SK-N-SH (cell line): ENCODE results near the gene ATP11B. TPM values are rescaled to one million over a fixed set of nuclear protein-coding genes. Genes with fewer than 3 reads are reported as not detected.

ENCODE experiments used
- CTCF ChIA-PET: fragments of 300-600, 350-600 bp; formaldehyde crosslinking; extraction: SDS; loops from one replicate; lab custom pipeline; 2021; lab: Yijun Ruan, JAX
- POLR2A ChIA-PET: fragments of 350-600 bp; sonication (Branson Sonifier 250); formaldehyde crosslinking; extraction: SDS; loops from one replicate; lab custom pipeline; 2020; ENCODE audit warnings: antibody characterized with exemption, inconsistent platforms; lab: Yijun Ruan, JAX
- DNase-seq: peaks from one replicate; pipeline ENCODE4 v3.0.0; 2012
- H2AFZ ChIP-seq: fragments of 200-600 bp; sonication (generic); 2 replicates; pipeline ENCODE4 v1.8.1; 2016; ENCODE audit warnings: antibody characterized with exemption, mild to moderate bottlenecking, low read depth
- H3F3A ChIP-seq: fragments of 200-600 bp; sonication (generic); replicated peaks from 2 replicates; pipeline ENCODE3; 2016; ENCODE audit warnings: antibody characterized with exemption, mild to moderate bottlenecking; ENCODE audit not compliant: insufficient read depth
- H3K27ac ChIP-seq, 2 experiments: fragments of 200-500 bp in 1 of 2; fragments of 200-600 bp in 1 of 2; sonication (Bioruptor generic) in 1 of 2; sonication (generic), shearing (Covaris generic) in 1 of 2; 2 replicates each; pipeline versions ENCODE4 v1.5.1 to v1.6.1; 2014 to 2016; ENCODE audit warnings: low read depth in 2 of 2, inconsistent platforms in 1 of 2, low read length in 1 of 2, mild to moderate bottlenecking in 1 of 2, mixed read lengths in 1 of 2
- H3K27me3 ChIP-seq: fragments of 200-600 bp; sonication (generic), shearing (Covaris generic); 2 replicates; pipeline ENCODE4 v1.6.1; 2016; ENCODE audit warnings: mixed run types; ENCODE audit not compliant: insufficient read depth
- H3K36me3 ChIP-seq, 2 experiments: fragments of 200-500 bp in 1 of 2; fragments of 200-600 bp in 1 of 2; sonication (Bioruptor generic) in 1 of 2; sonication (generic) in 1 of 2; replicated peaks in 1 of 2; 2 replicates each; pipeline versions ENCODE3 to v1.5.1; 2014 to 2016; ENCODE audit warnings: low read length in 1 of 2, mild to moderate bottlenecking in 1 of 2; ENCODE audit not compliant: insufficient read depth in 2 of 2, control insufficient read depth in 1 of 2
- H3K4me1 ChIP-seq, 2 experiments: fragments of 200-500 bp in 1 of 2; fragments of 200-600 bp in 1 of 2; sonication (Bioruptor generic) in 1 of 2; sonication (generic), shearing (Covaris generic) in 1 of 2; 2 replicates each; pipeline versions ENCODE4 v1.5.1 to v1.6.1; 2014 to 2016; ENCODE audit warnings: low read depth in 1 of 2, low read length in 1 of 2, mixed run types in 1 of 2; ENCODE audit not compliant: insufficient read depth in 2 of 2, control insufficient read depth in 1 of 2
- H3K4me2 ChIP-seq: fragments of 200-600 bp; sonication (generic), shearing (Covaris generic); 2 replicates; pipeline ENCODE4 v1.6.1; 2017; ENCODE audit warnings: mixed run types
- H3K4me3 ChIP-seq, 2 experiments: fragments of 200-500 bp in 1 of 2; fragments of 200-600 bp in 1 of 2; sonication (Bioruptor generic) in 1 of 2; sonication (generic), shearing (Covaris generic) in 1 of 2; 2 replicates each; pipeline versions ENCODE4 v1.5.1 to v1.8.1; 2014 to 2016; ENCODE audit warnings: low read depth in 2 of 2, inconsistent platforms in 1 of 2, low read length in 1 of 2, mild to moderate bottlenecking in 1 of 2, mixed read lengths in 1 of 2, moderate library complexity in 1 of 2
- H3K79me2 ChIP-seq: fragments of 200-600 bp; sonication (generic); 2 replicates; pipeline ENCODE4 v1.8.1; 2017; ENCODE audit warnings: mild to moderate bottlenecking; ENCODE audit not compliant: insufficient read depth
- H3K9ac ChIP-seq: fragments of 200-600 bp; sonication (generic); 2 replicates; pipeline ENCODE4 v1.6.1; 2017; ENCODE audit warnings: mixed run types
- H3K9me2 ChIP-seq: fragments of 200-600 bp; sonication (generic); 2 replicates; pipeline ENCODE4 v1.6.1; 2017; ENCODE audit warnings: mixed run types
- H3K9me3 ChIP-seq: fragments of 200-600 bp; sonication (generic); 2 replicates; pipeline ENCODE4 v1.6.1; 2017; ENCODE audit warnings: mixed run types, mild to moderate bottlenecking, moderate library complexity
- H4K20me1 ChIP-seq: fragments of 200-600 bp; sonication (generic); 2 replicates; pipeline ENCODE4 v1.6.1; 2017; ENCODE audit warnings: mild to moderate bottlenecking, mixed run types; ENCODE audit not compliant: insufficient read depth
- CTCF ChIP-seq: fragments of 200-600 bp; sonication (generic); IDR thresholded peaks from 2 replicates; pipeline ENCODE4 v1.6.1; 2017; ENCODE audit warnings: antibody characterized with exemption, mild to moderate bottlenecking, moderate library complexity
- ELF1 ChIP-seq: IDR thresholded peaks from 2 replicates; pipeline ENCODE4 v1.4.0; 2012
- GABPA ChIP-seq: IDR thresholded peaks from 2 replicates; pipeline ENCODE4 v1.4.0; 2012; ENCODE audit warnings: low read depth, mild to moderate bottlenecking
- IRF3 ChIP-seq: fragments of 150-350 bp; IDR thresholded peaks from 2 replicates; pipeline ENCODE4 v1.6.1; 2016; ENCODE audit warnings: mild to moderate bottlenecking, low read depth, low read length
- MAX ChIP-seq: IDR thresholded peaks from 2 replicates; pipeline ENCODE4 v1.4.0; 2012; ENCODE audit warnings: low read depth
- MXI1 ChIP-seq: IDR thresholded peaks from 2 replicates; pipeline ENCODE4 v1.6.1; 2012; ENCODE audit warnings: mild to moderate bottlenecking, low read depth, low read length, improper control_type of control experiment
- NRF1 ChIP-seq: IDR thresholded peaks from 2 replicates; pipeline ENCODE4 v1.6.1; 2012; ENCODE audit warnings: low read depth, mild to moderate bottlenecking, low read length
- POLR2AphosphoS5 ChIP-seq: IDR thresholded peaks from 2 replicates; pipeline ENCODE4 v1.6.1; 2012; ENCODE audit warnings: low read depth, low read length
- SIN3A ChIP-seq: IDR thresholded peaks from 2 replicates; pipeline ENCODE4 v1.6.1; 2012; ENCODE audit warnings: low read depth, mild to moderate bottlenecking, low read length, moderate library complexity, borderline replicate concordance
- TAF1 ChIP-seq: IDR thresholded peaks from 2 replicates; pipeline ENCODE4 v1.6.1; 2012; ENCODE audit warnings: low read depth, mild to moderate bottlenecking, low read length, moderate library complexity, borderline replicate concordance
- WGBS: methylation state at CpG from one replicate; pipeline ENCODE4 v1.1.6; 2017; ENCODE audit warnings: low lambda C conversion rate; 5-methylcytosine and 5-hydroxymethylcytosine counted together
- polyA plus RNA-seq, 3 experiments: library from polyadenylated mRNA; depleted of rRNA; stranded (reverse); fragments of >200 nt; gene quantifications; 2 replicates each; pipeline ENCODE4 v1.2.3, GENCODE V29; 2012

Gene ATP11B
- polyA plus RNA-seq (2012; rRNA removed) = 8.7 and 11.1 TPM in 2 replicates
- 13.5 and 16.8 TPM in 2 replicates for polyA plus RNA-seq (2012; cell fraction: cytosol; rRNA removed)
- polyA plus RNA-seq (2012; cell fraction: nucleus; rRNA removed) = 8.2 and 15.7 TPM in 2 replicates

- POLR2A ChIA-PET = no interaction called here
- peaks cover 28% of the 10 kb centered on the region; the same call in 1 of the 2 replicates for H4K20me1 ChIP-seq
Measured at GRCh38 chr3:182792901-182793662, at the start of gene ATP11B. Gene ATP11B (plus strand): TSS chr3:182793504. CDS start chr3:182793760, 256 bp downstream.

More at GRCh38 chr3:182792901-182793662, at the start of gene ATP11B:
- peak; percentile 96 for DNase-seq
- peak within 1 kb of the TSS; percentile 86 for H3K9ac ChIP-seq
- no peaks in the 10 kb centered on the region for H3K9me3 ChIP-seq
- H3K27me3 ChIP-seq = no peaks in the 10 kb centered on the region
- peak within 1 kb of the TSS; percentile 80 to 92 for H3K27ac ChIP-seq
- H3K9me2 ChIP-seq = no peaks in the 10 kb centered on the region
- 0 out of 2 replicates have a peak, but pooled peaks have one; percentile 25 for TF ChIP-seq SIN3A
- TF ChIP-seq GABPA = peak; percentile 67
- peak; percentile 27; the same call in 1 of the 2 replicates for TF ChIP-seq MAX
- no peak for TF ChIP-seq CTCF
- peak; percentile 4; the same call in 1 of the 2 replicates for TF ChIP-seq NRF1
- no peak for TF ChIP-seq IRF3
- no peak for TF ChIP-seq ELF1
- peak; percentile 58 for TF ChIP-seq TAF1
- peak; percentile 41; the same call in 1 of the 2 replicates for TF ChIP-seq MXI1
- peak; percentile 91 for TF ChIP-seq POLR2AphosphoS5
- H3K4me1 ChIP-seq = peaks cover 8 to 17% of the 10 kb centered on the region in 2 experiments
- H2AFZ ChIP-seq = peak within 1 kb of the TSS; percentile 95
- CTCF ChIA-PET = interaction anchor here (0.7 to 3.9 kb wide), 5 partner anchors 10 to 83 kb away, joined by 3 to 14 read pairs (median 3); no protein-coding TSS in a partner anchor
- WGBS = 3% methylated on average over 30 of the region's 74 CpGs
- H3K79me2 ChIP-seq = peaks cover 43% of the 10 kb centered on the region
- peak within 1 kb of the TSS; percentile 84 for H3K4me2 ChIP-seq
- no peaks in the 10 kb centered on the region for H3K36me3 ChIP-seq
- H3F3A ChIP-seq = peaks cover 2% of the 10 kb centered on the region
- peak within 1 kb of the TSS; percentile 75 to 90 for H3K4me3 ChIP-seq
